Measurements from ENCODE around the gene LRIG3.

Gene LRIG3

GRCh38 chr12:58871556-58871955, 48.7 kb downstream of the LRIG3 start:
- Histone ChIP-seq H2AFZ (ENCODE audit: low read length) (no peak overlapping the region), H3K4me3 (ENCODE audit: low read length in 2 of 2) (no peak overlapping the region), H3K79me1 (ENCODE audit: low read depth, low read length) (no peaks in the 10 kb centered on the region), H3K36me3 (replicated peaks in 1 of 2; ENCODE audit: control insufficient read depth in 2 of 2, insufficient read depth in 2 of 2, low read length in 2 of 2) (peaks cover 26 to 65% of the 10 kb centered on the region in 2 donors), H3K9ac (ENCODE audit: low read depth, low read length, poor library complexity) (no peak overlapping the region), H3K18ac (ENCODE audit: low read length) (no peak overlapping the region), H3K27me3 (ENCODE audit: control insufficient read depth in 3 of 3, insufficient read depth in 3 of 3, low read depth in 1 of 3, low read length in 3 of 3) (no peaks in the 10 kb centered on the region), H2BK120ac (ENCODE audit: low read depth, low read length) (no peak overlapping the region), H4K8ac (ENCODE audit: low read depth, low read length) (no peak overlapping the region), H2BK12ac (ENCODE audit: low read length) (no peak overlapping the region), H2AK5ac (ENCODE audit: low read depth, low read length) (no peak overlapping the region), H3K27ac (replicated peaks; ENCODE audit: low read length) (no peak overlapping the region), H3K9me3 (replicated peaks in 1 of 2; ENCODE audit: control insufficient read depth in 2 of 2, insufficient read depth in 1 of 2, low read depth in 1 of 2, low read length in 2 of 2) (no peaks in the 10 kb centered on the region), H2BK5ac (ENCODE audit: low read length) (no peak overlapping the region), H3K23ac (ENCODE audit: low read depth, low read length, poor library complexity) (no peak overlapping the region), H2BK15ac (ENCODE audit: low read length) (no peak overlapping the region), H4K91ac (ENCODE audit: low read depth, low read length, poor library complexity) (no peak overlapping the region), H3K14ac (ENCODE audit: low read length) (no peak overlapping the region), H3K4me1 (ENCODE audit: control insufficient read depth in 2 of 2, insufficient read depth in 1 of 2, low read depth in 1 of 2, low read length in 2 of 2) (no peaks in the 10 kb centered on the region), H3K4me2 (ENCODE audit: insufficient read depth, low read length, poor library complexity, severe bottlenecking) (no peak overlapping the region), H3K4ac (ENCODE audit: low read length) (no peak overlapping the region)
- WGBS, 2 donors (ENCODE audit: extremely low coverage in 2 of 2, insufficient read length in 2 of 2, insufficient replicate concordance in 1 of 2): no CpG with 5 or more reads among the region's 5 CpGs
- DNase-seq (ENCODE audit: low spot score): no peak

- Histone ChIP-seq H3K18ac (ENCODE audit: low read length) (no peak overlapping the region), H2BK12ac (ENCODE audit: low read length) (no peak overlapping the region), H3K27ac (replicated peaks; ENCODE audit: low read length) (no peak overlapping the region), H4K91ac (ENCODE audit: low read depth, low read length, poor library complexity) (no peak overlapping the region), H3K79me1 (ENCODE audit: low read depth, low read length) (no peaks in the 10 kb centered on the region), H3K4me2 (ENCODE audit: insufficient read depth, low read length, poor library complexity, severe bottlenecking) (no peak overlapping the region), H3K36me3 (replicated peaks in 1 of 2; ENCODE audit: control insufficient read depth in 2 of 2, insufficient read depth in 2 of 2, low read length in 2 of 2) (peaks cover 22 to 55% of the 10 kb centered on the region in 2 donors), H3K27me3 (ENCODE audit: control insufficient read depth in 3 of 3, insufficient read depth in 3 of 3, low read depth in 1 of 3, low read length in 3 of 3) (no peaks in the 10 kb centered on the region), H3K9me3 (replicated peaks in 1 of 2; ENCODE audit: control insufficient read depth in 2 of 2, insufficient read depth in 1 of 2, low read depth in 1 of 2, low read length in 2 of 2) (no peaks in the 10 kb centered on the region), H3K4ac (ENCODE audit: low read length) (no peak overlapping the region), H2AFZ (ENCODE audit: low read length) (no peak overlapping the region), H3K14ac (ENCODE audit: low read length) (no peak overlapping the region), H2BK120ac (ENCODE audit: low read depth, low read length) (no peak overlapping the region), H2BK15ac (ENCODE audit: low read length) (no peak overlapping the region), H3K4me1 (ENCODE audit: control insufficient read depth in 2 of 2, insufficient read depth in 1 of 2, low read depth in 1 of 2, low read length in 2 of 2) (no peaks in the 10 kb centered on the region), H4K8ac (ENCODE audit: low read depth, low read length) (no peak overlapping the region), H3K4me3 (ENCODE audit: low read length in 2 of 2) (no peak overlapping the region), H3K9ac (ENCODE audit: low read depth, low read length, poor library complexity) (no peak overlapping the region), H2BK5ac (ENCODE audit: low read length) (no peak overlapping the region), H3K23ac (ENCODE audit: low read depth, low read length, poor library complexity) (no peak overlapping the region), H2AK5ac (ENCODE audit: low read depth, low read length) (no peak overlapping the region)
- no CpG with 5 or more reads among the region's 4 CpGs for WGBS, 2 donors (ENCODE audit: extremely low coverage in 2 of 2, insufficient read length in 2 of 2, insufficient replicate concordance in 1 of 2)
- no peak for DNase-seq (ENCODE audit: low spot score)
These were observed 49.7 kb downstream of the LRIG3 start for GRCh38 chr12:58870595-58870994.

GRCh38 chr12:58860788-58861240, 59.5 kb downstream of the LRIG3 start:
- Histone ChIP-seq H3K9ac (ENCODE audit: low read depth, low read length, poor library complexity) (no peak overlapping the region), H4K8ac (ENCODE audit: low read depth, low read length) (no peak overlapping the region), H3K4me2 (ENCODE audit: insufficient read depth, low read length, poor library complexity, severe bottlenecking) (no peak overlapping the region), H3K27me3 (ENCODE audit: control insufficient read depth in 3 of 3, insufficient read depth in 3 of 3, low read depth in 1 of 3, low read length in 3 of 3) (no peaks in the 10 kb centered on the region), H3K4me1 (ENCODE audit: control insufficient read depth in 2 of 2, insufficient read depth in 1 of 2, low read depth in 1 of 2, low read length in 2 of 2) (peaks cover 0 to 2% of the 10 kb centered on the region in 2 donors), H4K91ac (ENCODE audit: low read depth, low read length, poor library complexity) (no peak overlapping the region), H3K14ac (ENCODE audit: low read length) (no peak overlapping the region), H2BK15ac (ENCODE audit: low read length) (peak overlapping the region; percentile 32), H3K79me1 (ENCODE audit: low read depth, low read length) (no peaks in the 10 kb centered on the region), H3K27ac (replicated peaks; ENCODE audit: low read length) (no peak overlapping the region), H2BK12ac (ENCODE audit: low read length) (no peak overlapping the region), H3K23ac (ENCODE audit: low read depth, low read length, poor library complexity) (peak overlapping the region; percentile 67), H3K36me3 (replicated peaks in 1 of 2; ENCODE audit: control insufficient read depth in 2 of 2, insufficient read depth in 2 of 2, low read length in 2 of 2) (no peaks in the 10 kb centered on the region), H2BK5ac (ENCODE audit: low read length) (no peak overlapping the region), H2AK5ac (ENCODE audit: low read depth, low read length) (peak overlapping the region; percentile 34), H3K4me3 (ENCODE audit: low read length in 2 of 2) (no peak overlapping the region), H3K18ac (ENCODE audit: low read length) (peak overlapping the region; percentile 27), H3K9me3 (replicated peaks in 1 of 2; ENCODE audit: control insufficient read depth in 2 of 2, insufficient read depth in 1 of 2, low read depth in 1 of 2, low read length in 2 of 2) (no peaks in the 10 kb centered on the region), H2BK120ac (ENCODE audit: low read depth, low read length) (no peak overlapping the region), H2AFZ (ENCODE audit: low read length) (no peak overlapping the region), H3K4ac (ENCODE audit: low read length) (no peak overlapping the region)
- no CpG with 5 or more reads among the region's 4 CpGs for WGBS, 2 donors (ENCODE audit: extremely low coverage in 2 of 2, insufficient read length in 2 of 2, insufficient replicate concordance in 1 of 2)
- no peak for DNase-seq (ENCODE audit: low spot score)

- H4K91ac ChIP-seq (ENCODE audit: low read depth, low read length, poor library complexity): no peak overlapping the region
- no peak overlapping the region for H2BK5ac ChIP-seq (ENCODE audit: low read length)
- H3K27me3 ChIP-seq (ENCODE audit: control insufficient read depth in 3 of 3, insufficient read depth in 3 of 3, low read depth in 1 of 3, low read length in 3 of 3): no peaks in the 10 kb centered on the region
- no peak overlapping the region for H3K27ac ChIP-seq (replicated peaks; ENCODE audit: low read length)
- no peak overlapping the region for H3K18ac ChIP-seq (ENCODE audit: low read length)
- peak overlapping the region; percentile 32 for H2BK15ac ChIP-seq (ENCODE audit: low read length)
- no peak for DNase-seq (ENCODE audit: low spot score)
- H4K8ac ChIP-seq (ENCODE audit: low read depth, low read length): no peak overlapping the region
- no CpG with 5 or more reads among the region's 8 CpGs for WGBS, 2 donors (ENCODE audit: extremely low coverage in 2 of 2, insufficient read length in 2 of 2, insufficient replicate concordance in 1 of 2)
- H2AK5ac ChIP-seq (ENCODE audit: low read depth, low read length): peak overlapping the region; percentile 34
- H3K36me3 ChIP-seq (replicated peaks in 1 of 2; ENCODE audit: control insufficient read depth in 2 of 2, insufficient read depth in 2 of 2, low read length in 2 of 2): no peaks in the 10 kb centered on the region
- H2BK12ac ChIP-seq (ENCODE audit: low read length): no peak overlapping the region
- H3K4me2 ChIP-seq (ENCODE audit: insufficient read depth, low read length, poor library complexity, severe bottlenecking): no peak overlapping the region
- H2BK120ac ChIP-seq (ENCODE audit: low read depth, low read length): no peak overlapping the region
- H3K4ac ChIP-seq (ENCODE audit: low read length): no peak overlapping the region
- no peaks in the 10 kb centered on the region for H3K79me1 ChIP-seq (ENCODE audit: low read depth, low read length)
- H3K14ac ChIP-seq (ENCODE audit: low read length): no peak overlapping the region
- H3K23ac ChIP-seq (ENCODE audit: low read depth, low read length, poor library complexity): peak overlapping the region; percentile 67
- H2AFZ ChIP-seq (ENCODE audit: low read length): no peak overlapping the region
- H3K9ac ChIP-seq (ENCODE audit: low read depth, low read length, poor library complexity): no peak overlapping the region
- no peaks in the 10 kb centered on the region for H3K9me3 ChIP-seq (replicated peaks in 1 of 2; ENCODE audit: control insufficient read depth in 2 of 2, insufficient read depth in 1 of 2, low read depth in 1 of 2, low read length in 2 of 2)
- H3K4me1 ChIP-seq (ENCODE audit: control insufficient read depth in 2 of 2, insufficient read depth in 1 of 2, low read depth in 1 of 2, low read length in 2 of 2): peaks cover 0 to 2% of the 10 kb centered on the region in 2 donors
- no peak overlapping the region for H3K4me3 ChIP-seq (ENCODE audit: low read length in 2 of 2)
These were observed 60.1 kb downstream of the LRIG3 start for GRCh38 chr12:58860056-58860787.
